NCI-H1105 treated with DMSO at 0.1 percent for 48 hours (cell line): ENCODE data around the gene VAMP1.
A peak's percentile ranks its signal among the peaks of the same experiment; 100 is the strongest.
"Not testable (repeated sequence)": the region's sequence is repeated elsewhere in the genome, so short reads cannot be mapped to it uniquely, and the experiment has no call there.

Experiments
- DNase-seq: peaks from one replicate; lab custom pipeline; 2025; lab: John Stamatoyannopoulos, UW

The VAMP1 gene

DNA sequence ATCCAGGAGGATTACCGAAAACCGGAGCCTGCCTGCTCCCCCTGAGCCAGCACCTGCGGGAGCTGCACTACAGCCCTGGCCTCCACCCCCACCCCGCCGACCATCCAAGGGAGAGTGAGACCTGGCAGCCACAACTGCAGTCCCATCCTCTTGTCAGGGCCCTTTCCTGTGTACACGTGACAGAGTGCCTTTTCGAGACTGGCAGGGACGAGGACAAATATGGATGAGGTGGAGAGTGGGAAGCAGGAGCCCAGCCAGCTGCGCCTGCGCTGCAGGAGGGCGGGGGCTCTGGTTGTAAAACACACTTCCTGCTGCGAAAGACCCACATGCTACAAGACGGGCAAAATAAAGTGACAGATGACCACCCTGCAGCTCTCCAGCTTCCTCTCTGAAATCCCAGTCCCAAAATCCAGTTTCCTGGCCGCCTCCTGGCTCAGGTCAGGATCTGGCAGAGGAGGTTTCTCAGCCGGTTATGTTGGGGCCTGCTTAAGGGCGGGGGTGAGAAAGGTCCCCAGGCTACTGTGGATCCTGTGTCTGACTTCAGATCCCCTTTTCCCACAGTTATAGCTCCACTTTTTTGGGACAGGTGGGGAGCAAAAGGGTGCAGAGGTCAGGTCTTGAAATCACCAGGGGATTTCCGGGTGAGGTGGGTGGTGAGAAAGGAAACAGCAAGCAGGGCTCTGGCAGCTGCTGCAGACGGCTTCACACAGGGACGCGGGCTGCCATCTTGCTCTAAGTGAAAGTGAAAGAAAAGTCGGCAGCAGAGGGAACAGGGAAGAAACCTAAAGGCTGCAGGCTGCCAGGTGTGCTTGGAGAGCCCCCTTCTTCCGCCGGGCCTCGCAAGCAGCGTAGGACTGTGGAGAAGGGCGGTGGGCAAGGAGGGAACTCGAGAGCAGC is 18.9 kb downstream of the VAMP1 start, which contains the start of gene TAPBPL:
Gene TAPBPL, plus strand, starts transcription at position 695 of the 897 bp plus-strand sequence. CDS start 207 bp downstream, outside the sequence.
- DNase-seq = peak; percentile 95

DNA sequence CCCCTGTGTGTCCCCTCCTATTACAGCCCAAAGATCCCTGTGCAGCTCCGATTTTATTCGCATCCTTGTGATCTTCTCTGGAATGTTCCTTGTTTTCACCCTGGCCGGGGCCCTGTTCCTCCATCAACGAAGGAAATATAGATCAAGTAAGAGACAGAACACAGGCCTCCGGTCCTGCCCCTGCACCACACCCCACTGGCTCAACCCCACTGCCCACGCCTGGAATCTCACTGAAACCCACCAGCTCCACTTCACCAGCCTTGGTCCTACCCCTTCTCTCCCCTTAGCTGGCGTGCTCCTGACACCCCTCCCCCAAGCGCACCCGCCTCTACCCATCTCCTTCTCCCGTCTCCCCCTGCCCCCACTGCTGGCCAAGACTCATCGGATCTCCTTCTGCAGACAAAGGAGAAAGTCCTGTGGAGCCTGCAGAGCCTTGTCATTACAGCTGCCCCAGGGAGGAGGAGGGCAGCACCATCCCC is 19.6 kb downstream of the VAMP1 start:
- no peak for DNase-seq

DNA sequence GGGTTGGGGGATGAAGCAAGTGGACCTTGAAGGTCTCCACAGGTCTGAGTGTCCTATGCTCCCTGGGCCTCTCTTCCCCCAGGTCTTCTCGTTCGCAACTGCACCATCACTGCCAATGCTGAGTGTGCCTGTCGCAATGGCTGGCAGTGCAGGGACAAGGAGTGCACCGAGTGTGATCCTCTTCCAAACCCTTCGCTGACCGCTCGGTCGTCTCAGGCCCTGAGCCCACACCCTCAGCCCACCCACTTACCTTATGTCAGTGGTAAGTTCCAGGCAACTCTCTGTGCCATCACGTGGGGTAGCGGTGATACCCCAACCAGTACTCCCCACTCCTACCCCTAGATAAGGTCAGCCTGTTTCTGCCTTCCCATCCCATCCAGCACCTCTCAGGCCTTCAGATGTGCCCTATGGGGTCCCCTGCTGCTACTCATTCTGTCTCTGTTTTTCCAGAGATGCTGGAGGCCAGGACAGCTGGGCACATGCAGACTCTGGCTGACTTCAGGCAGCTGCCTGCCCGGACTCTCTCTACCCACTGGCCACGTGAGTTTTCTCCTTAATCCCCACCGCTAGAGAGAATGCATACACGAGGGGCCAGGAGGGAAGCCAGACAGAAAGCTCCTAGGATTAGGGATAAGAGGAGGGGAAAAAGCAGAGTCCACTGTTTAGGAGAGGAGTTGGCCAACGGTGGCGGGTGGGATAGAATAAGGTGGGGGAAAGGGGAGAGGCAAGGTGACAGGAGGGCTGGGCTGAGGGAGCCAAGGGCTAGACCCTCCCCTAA is 20.2 kb downstream of the VAMP1 start:
- DNase-seq = no peak

DNA sequence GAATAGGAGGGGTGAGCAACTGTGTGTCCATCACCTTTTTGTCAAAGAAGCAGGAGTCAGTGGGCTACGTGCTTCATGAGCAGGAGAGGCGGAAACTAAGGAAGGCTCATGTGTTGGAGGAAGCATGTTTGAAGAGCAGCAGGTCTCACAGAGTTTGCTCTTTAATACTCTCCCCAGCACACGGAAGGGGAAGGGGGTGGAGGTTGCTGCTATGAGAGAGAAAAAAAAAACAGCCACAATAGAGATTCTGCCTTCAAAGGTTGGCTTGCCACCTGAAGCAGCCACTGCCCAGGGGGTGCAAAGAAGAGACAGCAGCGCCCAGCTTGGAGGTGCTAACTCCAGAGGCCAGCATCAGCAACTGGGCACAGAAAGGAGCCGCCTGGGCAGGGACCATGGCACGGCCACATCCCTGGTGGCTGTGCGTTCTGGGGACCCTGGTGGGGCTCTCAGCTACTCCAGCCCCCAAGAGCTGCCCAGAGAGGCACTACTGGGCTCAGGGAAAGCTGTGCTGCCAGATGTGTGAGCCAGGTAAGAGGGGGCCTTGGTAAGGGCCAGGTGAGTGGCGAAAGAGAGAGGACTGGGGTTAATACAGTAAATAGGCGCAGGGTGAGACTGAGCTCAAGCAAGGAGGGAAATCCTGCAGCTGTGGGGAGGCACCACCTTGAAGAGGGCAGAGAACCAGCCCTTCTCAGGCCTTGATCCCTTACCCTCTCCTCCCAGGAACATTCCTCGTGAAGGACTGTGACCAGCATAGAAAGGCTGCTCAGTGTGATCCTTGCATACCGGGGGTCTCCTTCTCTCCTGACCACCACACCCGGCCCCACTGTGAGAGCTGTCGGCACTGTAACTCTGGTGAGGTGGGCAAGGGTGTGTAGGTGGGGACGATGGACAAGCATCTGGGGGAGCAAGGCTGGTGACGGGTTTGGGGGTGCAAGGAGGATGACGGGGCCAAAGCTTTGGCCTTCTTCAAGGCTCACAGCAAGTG is 25.5 kb downstream of the VAMP1 start, which contains the start of gene CD27:
Gene CD27, plus strand, starts transcription at position 252 of the 985 bp plus-strand sequence. Its CDS starts 141 bp downstream, at position 393.
- DNase-seq = no peak

DNA sequence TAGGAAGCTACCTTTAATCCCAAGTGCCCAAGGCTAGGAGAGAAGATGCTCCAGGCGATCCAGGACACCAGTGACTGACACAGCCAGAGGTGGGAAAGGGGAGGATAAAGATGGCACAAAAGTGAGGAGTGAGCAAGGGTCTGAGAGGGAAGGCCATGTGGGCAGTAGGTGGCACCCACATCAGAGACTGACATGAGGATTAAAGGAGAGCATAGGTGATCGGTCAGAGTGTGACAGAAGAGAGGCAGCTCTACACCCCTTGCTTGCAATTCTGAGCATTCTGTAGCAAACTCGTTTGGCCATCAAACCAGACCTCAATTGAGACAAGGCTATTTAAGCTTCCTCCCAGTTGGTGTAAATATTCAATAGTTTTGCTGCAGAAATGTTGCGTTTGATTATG is 26.4 kb downstream of the VAMP1 start:
- DNase-seq = no peak

DNA sequence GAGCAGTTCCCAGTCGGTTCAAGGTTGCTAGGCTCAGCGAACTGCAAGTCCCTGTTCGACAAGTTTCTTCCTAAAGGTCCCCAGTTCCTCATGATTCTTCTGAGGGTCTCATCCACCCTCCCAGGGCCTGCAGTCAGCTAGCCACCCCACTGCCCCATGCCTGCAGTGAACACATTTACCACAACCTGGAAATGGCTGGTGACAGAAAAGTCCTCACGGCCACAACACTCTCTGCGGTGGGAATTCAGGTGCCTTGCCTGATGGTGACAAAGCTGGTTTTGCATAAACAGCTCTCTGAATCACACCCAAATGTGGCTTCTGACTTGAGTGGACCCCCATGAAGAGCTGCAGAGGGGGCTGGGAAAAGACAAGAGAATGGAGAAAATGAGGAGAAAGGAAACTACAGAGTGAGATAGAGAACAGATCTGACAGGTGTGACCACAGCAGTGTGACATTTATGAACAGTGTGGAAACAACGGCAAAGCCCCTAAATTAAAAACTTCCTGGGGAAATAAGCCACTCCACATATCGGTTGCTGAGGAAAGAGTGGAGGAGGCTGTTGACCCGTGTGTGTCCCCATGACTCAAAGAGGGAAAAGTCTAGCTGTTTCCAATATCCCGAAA is 27.0 kb downstream of the VAMP1 start:
- DNase-seq = no peak

DNA sequence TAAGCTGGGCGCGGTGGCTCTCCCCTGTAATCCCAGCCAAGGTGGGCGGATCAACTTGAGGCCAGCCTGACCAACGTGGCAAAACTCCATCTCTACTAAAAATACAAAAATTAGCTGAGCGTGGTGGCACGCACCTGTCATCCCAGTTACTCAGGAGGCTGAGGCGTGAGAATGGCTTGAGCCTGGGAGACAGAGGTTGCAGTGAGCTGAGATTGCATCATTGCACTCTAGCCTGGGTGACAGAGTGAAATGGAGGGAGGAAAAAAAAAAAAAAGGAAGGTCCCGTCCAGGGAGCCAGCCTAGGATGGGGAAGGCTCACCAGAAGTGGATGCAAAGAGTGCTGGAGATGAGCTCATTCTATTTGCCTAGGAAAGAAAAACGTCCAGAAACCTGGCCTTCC is 27.6 kb downstream of the VAMP1 start:
- no peak for DNase-seq

DNA sequence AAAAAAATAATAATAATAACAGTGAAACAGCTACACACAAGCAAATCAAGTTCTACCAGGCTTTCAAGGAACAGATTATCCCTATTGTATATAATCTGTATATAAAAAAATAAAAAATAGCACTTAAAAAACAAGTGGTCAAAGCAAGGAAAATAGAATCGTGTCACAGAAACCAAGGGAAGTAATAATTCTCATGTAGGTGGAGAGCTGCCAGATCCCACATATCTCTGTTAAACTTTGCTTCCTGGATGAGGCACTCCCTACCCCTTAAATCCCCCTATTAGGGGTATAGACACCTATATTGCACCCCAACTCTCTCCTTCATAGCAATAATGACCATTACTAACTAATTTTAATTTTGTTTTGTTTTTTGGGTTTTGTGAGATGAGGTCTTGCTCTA is 30.1 kb downstream of the VAMP1 start:
- DNase-seq = no peak

DNA sequence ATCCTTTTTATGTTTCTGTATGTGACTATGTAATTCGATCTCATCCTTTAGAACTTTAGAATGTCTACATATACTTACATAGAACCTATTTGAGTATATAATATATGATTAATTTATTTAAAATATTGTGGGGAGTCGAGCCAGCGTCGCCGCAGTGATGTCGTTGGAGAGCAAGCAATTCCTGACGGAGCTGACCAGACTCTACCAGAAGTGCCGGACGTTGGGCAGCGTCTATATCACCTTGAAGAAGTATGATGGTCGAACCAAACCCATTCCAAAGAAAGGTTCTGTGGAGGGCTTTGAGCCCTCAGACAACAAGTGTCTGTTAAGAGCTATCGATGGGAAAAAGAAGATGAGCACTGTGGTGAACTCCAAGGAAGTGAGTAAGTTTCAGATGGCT is 32.1 kb downstream of the VAMP1 start:
- DNase-seq = no peak

DNA sequence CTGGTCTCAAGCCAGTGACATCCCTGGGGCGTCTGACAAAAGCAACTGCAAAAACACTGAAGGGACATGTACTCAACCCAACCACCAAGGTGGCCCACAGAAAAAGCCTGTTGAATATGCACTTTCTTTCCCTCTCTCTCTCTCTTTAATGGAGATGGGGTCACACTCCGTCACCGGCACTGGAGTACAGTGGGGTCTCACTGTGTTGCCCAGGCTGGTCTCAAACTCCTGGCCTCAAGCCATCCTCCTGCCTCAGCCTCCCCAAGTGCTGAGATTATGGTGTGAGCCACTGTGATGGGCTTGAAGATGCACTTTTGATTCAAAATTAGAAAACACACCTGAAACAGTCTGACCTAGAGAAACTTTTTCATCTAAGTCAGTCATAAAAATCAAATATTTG is 32.9 kb downstream of the VAMP1 start:
- DNase-seq = no peak

DNA sequence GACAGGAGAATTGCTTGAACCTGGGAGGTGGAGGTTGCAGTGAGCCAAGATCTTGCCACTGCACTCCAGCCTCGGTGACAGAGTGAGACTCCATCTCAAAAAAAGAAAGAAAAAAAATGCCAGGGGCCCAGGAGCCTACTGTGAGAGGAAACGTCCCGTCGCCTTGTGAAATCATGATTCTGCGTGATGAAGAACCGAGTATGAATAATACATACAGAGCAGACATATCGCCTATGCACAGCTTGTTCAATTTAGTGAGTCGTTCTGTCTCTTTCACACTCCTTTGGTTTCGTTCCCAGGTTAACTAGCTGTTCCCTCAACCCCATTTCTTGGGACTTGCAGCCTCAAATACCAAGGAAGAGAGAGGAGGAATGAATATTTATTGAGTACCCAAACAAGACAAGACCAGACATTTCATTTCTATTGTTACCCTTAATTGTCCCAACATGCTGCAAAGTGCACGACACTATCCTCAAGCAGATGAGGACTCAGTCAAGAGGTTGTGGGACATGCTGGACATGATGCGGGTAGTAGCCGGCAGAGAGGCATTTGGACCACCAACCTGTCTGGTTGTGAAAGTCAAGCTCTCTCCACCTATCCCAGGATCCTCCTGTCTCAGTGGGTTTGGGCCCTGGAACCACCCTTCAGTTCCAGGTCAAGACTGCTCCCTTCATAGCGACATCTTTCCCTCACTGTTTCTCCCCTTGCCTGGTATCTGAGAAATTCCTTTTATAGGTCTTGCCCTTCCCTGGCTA is 34.3 kb downstream of the VAMP1 start:
- DNase-seq = no peak

DNA sequence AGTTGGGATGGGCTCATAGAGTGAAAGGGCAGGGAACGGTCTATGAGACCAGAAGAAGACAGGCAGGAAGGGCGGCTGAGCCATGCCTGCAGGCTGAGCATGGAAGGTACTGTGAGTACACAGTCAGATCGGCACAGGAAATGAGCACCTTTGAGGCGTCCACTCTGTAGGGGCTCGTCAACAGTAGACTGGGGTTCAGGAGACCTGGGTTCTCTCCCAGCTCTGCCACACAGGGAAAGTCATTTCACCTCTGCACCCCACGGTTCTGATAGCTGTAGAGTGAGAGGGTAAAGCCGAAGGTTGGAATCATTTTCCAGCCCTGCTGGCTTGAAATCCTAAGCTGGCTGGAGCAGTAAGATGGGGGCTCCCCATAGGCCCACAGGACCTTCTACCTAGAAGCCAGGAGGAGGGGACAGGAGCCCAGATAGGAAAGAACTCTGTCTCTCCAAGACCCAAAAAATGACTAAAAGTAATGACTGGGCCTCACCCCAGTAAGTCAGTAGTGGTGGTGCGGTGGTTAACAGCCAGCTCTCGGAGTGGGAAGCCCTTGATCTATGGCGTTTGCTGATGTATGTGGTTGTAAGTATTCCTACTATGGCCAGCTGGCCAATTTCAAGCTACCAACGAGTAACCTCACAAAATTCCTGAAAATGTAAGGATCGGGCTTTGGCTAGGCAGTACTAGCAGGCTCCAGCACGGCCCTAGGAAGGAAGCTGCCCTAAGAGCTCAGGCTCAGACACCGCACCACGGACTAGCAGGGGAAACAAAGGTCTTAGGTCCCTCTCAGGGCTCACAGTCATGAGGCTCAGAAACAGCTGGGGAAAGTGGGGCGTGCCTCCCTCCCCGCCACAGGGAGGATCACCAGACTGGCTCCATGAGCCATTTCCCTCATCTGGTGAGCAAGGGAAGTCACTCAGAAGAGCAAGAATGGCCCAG is 36.0 kb downstream of the VAMP1 start:
- DNase-seq = no peak

DNA sequence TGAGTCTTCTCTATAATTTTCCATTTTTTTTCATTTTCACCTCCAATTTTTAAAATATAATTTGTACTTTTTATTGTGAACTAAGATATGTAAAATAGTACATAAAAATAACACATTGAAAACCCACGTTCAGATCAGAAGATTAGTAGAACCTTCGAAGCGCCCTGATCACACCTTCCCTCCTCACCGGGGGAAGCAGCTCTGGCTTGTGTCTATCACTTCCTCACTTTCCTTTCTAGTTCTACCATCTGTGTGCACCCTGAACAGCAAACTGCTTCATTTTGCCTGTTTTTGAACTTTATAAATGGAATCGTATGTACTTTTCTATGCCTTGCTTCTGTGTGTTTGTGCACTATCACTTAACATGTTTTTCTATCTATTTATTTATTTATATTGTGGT is 37.5 kb downstream of the VAMP1 start:
- DNase-seq = no peak

DNA sequence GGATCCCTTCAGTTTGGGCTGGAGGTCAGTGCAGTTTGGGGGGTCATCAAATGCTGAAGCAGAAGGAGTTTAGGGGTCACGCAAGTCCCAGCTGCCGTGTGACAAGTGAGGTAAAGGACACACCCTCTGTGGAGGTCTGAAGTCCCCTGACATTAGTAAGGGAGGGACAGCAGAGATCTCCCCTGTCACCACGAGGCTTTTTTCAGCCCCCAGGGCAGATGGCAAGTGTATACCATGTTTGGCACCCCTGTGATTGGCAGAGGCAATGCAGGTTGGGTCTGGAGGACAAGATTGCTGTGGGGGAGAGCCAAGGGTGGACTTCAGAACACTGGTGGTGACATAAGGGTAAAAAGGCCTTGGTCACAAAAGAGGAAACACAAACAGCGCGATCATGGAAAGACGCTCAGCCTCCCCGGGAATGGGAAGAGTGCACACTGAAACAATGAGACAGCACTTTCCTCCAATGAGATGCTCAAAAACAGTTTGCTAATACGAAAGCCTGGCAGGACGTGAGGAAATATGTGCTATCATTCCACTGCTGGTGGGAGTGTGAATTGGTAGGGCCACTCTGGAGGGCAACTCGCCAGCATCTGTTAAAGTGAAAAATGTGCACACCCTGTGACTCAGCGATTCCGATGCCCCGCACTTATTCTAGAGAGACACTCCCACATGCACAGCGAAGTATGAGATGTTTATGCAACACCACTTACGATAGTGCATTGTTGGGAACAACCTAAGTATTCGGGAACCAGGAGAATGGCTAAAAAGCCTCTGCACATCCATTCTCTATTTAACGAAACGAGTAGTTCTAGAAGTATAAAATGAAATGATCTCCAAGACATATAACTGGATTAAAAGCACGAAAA is 40.1 kb downstream of the VAMP1 start:
- DNase-seq = no peak

DNA sequence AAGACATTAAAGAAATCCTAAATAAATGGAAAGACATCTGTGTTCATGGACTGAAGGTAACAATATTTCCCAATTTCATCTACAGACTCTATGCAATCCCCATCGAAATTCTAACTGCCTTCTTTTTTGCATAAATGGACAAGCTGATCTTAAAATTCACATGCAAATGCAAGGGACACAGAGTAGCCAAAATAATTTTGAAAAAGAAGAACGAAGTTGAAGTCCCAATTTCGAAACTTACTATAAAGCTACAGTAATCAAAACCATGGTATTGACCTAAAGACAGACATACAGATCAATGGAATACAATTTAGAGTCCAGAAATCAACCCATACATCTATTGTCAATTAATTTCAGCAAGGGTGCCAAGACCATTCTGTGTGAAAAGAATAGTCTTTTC is 42.2 kb downstream of the VAMP1 start:
- no peak for DNase-seq

DNA sequence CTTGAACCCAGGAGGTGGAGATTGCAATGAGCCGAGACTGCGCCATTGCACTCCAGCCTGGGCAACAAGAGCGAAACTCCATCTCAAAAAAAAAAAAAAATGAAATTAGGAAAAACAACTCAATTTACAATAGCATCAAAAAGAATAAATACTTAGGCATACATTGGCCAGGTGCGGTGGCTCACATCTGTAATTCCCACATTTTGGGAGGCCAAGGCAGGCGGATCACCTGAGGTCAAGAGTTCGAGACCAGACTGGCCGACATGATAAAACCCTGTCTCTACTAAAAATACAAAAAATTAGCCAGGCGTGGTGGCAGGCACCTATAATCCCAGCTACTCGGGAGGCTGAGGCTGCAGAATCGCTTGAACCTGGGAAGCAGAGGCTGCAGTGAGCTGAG is 42.7 kb downstream of the VAMP1 start:
- DNase-seq = not testable (repeated sequence)

DNA sequence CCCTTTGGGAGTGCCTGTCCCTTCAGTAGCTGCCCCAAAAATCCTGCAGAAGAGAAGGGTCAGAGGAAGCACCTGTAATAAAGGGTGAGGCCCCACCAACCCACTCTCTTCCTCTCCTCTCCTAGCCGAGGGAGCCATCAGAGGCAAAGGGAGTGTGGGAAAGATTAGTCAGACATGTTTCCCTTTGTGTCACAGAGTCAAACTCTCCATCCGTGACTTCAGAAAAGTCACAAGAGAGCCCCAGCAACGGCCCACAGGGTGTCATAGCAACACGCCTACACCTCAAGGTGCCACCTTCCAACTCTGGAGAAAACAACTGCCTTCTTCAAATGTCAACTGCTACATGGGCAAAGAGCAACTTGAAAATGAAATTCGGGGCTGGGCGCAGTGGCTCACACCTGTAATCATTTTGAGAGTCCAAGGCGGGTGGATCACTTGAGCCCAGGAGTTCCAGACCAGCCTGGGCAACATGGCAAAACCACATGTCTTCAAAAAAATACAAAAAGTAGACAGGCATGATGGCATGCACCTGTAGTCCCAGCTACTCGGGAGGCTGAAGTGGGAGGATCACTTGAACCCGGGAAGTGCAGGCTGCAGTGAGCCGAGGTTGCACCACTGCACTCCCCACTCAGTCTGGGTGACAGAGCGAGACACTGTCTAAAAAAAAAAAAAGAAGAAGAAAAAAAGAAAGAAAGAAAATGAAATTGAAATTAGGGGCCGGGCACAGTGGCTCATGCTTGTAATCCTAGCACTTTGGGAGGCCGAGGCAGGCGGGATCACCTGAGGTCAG is 43.4 kb downstream of the VAMP1 start:
- no peak for DNase-seq
